Transverse colon (tissue), 4 donors: Measurements from ENCODE around the gene SCAMP4. TPM values are rescaled to one million over a fixed set of nuclear protein-coding genes. Genes with fewer than 3 reads are reported as not detected.

Experiments used
- DNase-seq: peaks from one replicate; pipeline ENCODE4 v3.0.0-alpha.2; 2019
- H3K27ac ChIP-seq, 4 donors: fragments of 200-600 bp; sonication (generic); 2 replicates each; pipeline ENCODE4 v1.5.1; 2016 to 2018; ENCODE audit warnings: inconsistent platforms in 4 of 4
- H3K27me3 ChIP-seq: fragments of 200-600 bp; sonication (generic); 2 replicates; pipeline ENCODE4 v1.5.1; 2017; ENCODE audit warnings: inconsistent platforms
- H3K36me3 ChIP-seq, 4 donors: fragments of 200-600 bp; sonication (generic); 2 replicates each; pipeline ENCODE4 v1.5.1; 2017 to 2019; ENCODE audit warnings: inconsistent platforms in 4 of 4
- H3K4me1 ChIP-seq, 4 donors: fragments of 200-600 bp; sonication (generic); 2 replicates each; pipeline ENCODE4 v1.5.1; 2017 to 2020; ENCODE audit warnings: inconsistent platforms in 4 of 4
- H3K4me3 ChIP-seq, 4 donors: fragments of 200-600 bp; sonication (generic); 1 replicate in 1 of 4; 2 replicates in 3 of 4; pipeline versions ENCODE4 v1.5.1 to v1.6.1; 2017 to 2019; ENCODE audit warnings: inconsistent platforms in 4 of 4
- H3K9me3 ChIP-seq, 2 donors: fragments of 200-600 bp; sonication (generic); 2 replicates each; pipeline ENCODE4 v1.5.1; 2017 to 2019; ENCODE audit warnings: inconsistent platforms in 2 of 2
- CTCF ChIP-seq, 5 experiments: fragments of 200-600 bp in 3 of 5; fragments of 450-650 bp in 2 of 5; sonication (generic) in 3 of 5; IDR thresholded peaks; 1 replicate in 2 of 5; 2 replicates in 3 of 5; pipeline ENCODE4 v1.5.1; 2016 to 2017; ENCODE audit warnings: antibody characterized with exemption in 5 of 5, inconsistent platforms in 3 of 5, mild to moderate bottlenecking in 2 of 5, moderate library complexity in 1 of 5
- EP300 ChIP-seq: sonication (generic); formaldehyde crosslinking; IDR thresholded peaks from one replicate; pipeline ENCODE4 v1.6.1; 2017; ENCODE audit warnings: antibody characterized with exemption, low read depth
- POLR2A ChIP-seq: fragments of 450-650 bp; IDR thresholded peaks from one replicate; pipeline ENCODE4 v1.6.1; 2016; ENCODE audit warnings: antibody characterized with exemption, mild to moderate bottlenecking, moderate library complexity
- POLR2AphosphoS5 ChIP-seq, 3 donors: sonication (generic); formaldehyde crosslinking; IDR thresholded peaks; one replicate each; pipeline ENCODE4 v1.6.1; 2016; ENCODE audit warnings: antibody characterized with exemption in 3 of 3
- WGBS, 2 donors: methylation state at CpG; one replicate each; pipeline ENCODE4 v1.1.5; 2018; ENCODE audit warnings: low coverage in 1 of 2; 5-methylcytosine and 5-hydroxymethylcytosine counted together
- in situ Hi-C, 4 donors: fragments of 200-750 bp; cut with MboI; loops; one replicate each; pipeline versions ENCODE4 v1.15.0 to v1.15.1; 2017; ENCODE audit warnings: low sequenced_read_pairs in 3 of 4, low pct_ligation_motif_present in 1 of 4, low pct_unique_long_range_greater_than_20kb in 1 of 4
- intact Hi-C: fragments of 100-400 bp; cut with DNase I; formaldehyde crosslinking; loops from one replicate; pipeline ENCODE4 v1.15.1; 2023; ENCODE audit warnings: low total_unique reads
- total RNA-seq, 4 donors: library from RNA; depleted of rRNA; stranded (reverse); fragments of >200 nt; gene quantifications; one replicate each; pipeline ENCODE4 v1.1.0, GENCODE V29; 2016

SCAMP4 gene
- total RNA-seq, 4 donors from 2014 or later, result 25.1 to 119 (median 86.6) TPM

- no peaks in the 10 kb centered on the region for H3K36me3 ChIP-seq
- in situ Hi-C loops, result no loop called here
- no peaks in the 10 kb centered on the region for H3K27me3 ChIP-seq
- H3K4me3 ChIP-seq, result no peak overlapping the region
- WGBS, 2 donors, result 82 to 93% methylated on average over 3 to 8 of the region's 8 CpGs
- H3K9me3 ChIP-seq, result no peaks in the 10 kb centered on the region
- no peak for TF ChIP-seq POLR2A
- TF ChIP-seq EP300, result no peak
- TF ChIP-seq POLR2AphosphoS5 (IDR thresholded peaks at IDR 0.05), result no peak
- no peak for TF ChIP-seq CTCF (IDR thresholded peaks at IDR 0.05)
- intact Hi-C loops, result no loop called here
- no peak overlapping the region for H3K27ac ChIP-seq
- DNase-seq, result no peak
- peaks cover 0 to 16% (median 13%) of the 10 kb centered on the region in 4 donors for H3K4me1 ChIP-seq
Measured at GRCh38 chr19:1932395-1932794, 27.2 kb downstream of the SCAMP4 start.

- Histone ChIP-seq H3K27ac (no peak overlapping the region), H3K4me1 (peaks cover 0 to 16% (median 13%) of the 10 kb centered on the region in 4 donors), H3K9me3 (no peaks in the 10 kb centered on the region), H3K27me3 (no peaks in the 10 kb centered on the region), H3K36me3 (no peaks in the 10 kb centered on the region), H3K4me3 (no peak overlapping the region)
- 20 to 74% methylated on average over 1 to 7 of the region's 7 CpGs for WGBS, 2 donors
- no peak for DNase-seq
- intact Hi-C loops, result no loop called here
- in situ Hi-C loops, result no loop called here
- TF ChIP-seq POLR2A (no peak), CTCF (IDR thresholded peaks at IDR 0.05) (no peak), POLR2AphosphoS5 (IDR thresholded peaks at IDR 0.05) (no peak), EP300 (no peak)
Measured at GRCh38 chr19:1933244-1933643, 28.0 kb downstream of the SCAMP4 start.

DNA sequence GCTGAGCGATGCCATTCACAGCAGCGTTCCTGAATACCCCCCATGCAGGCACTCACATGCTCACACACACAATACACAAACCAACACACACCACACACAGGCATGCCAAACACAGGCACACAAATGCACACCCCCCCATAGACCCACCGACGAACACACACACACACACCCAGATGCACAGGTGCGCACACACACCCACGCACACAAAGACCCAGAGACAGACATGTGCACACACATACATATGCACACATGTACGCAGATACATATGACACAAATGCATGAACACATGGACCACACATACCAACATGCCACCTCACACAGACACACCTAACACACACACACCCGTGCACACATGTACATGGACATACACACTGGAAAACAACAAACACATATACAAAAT lies 28.7 kb downstream of the SCAMP4 start:
- H3K4me3 ChIP-seq, result no peak overlapping the region
- H3K4me1 ChIP-seq, result peaks cover 0 to 14% (median 11%) of the 10 kb centered on the region in 4 donors
- WGBS, 2 donors, result 89 to 100% methylated on average over 1 to 8 of the region's 8 CpGs
- TF ChIP-seq CTCF (IDR thresholded peaks at IDR 0.05) (no peak), POLR2AphosphoS5 (IDR thresholded peaks at IDR 0.05) (no peak), EP300 (no peak), POLR2A (no peak)
- H3K27me3 ChIP-seq, result no peaks in the 10 kb centered on the region
- intact Hi-C loops, result no loop called here
- H3K36me3 ChIP-seq, result no peaks in the 10 kb centered on the region
- no peak for DNase-seq
- in situ Hi-C loops, result no loop called here
- H3K27ac ChIP-seq, result no peak overlapping the region
- no peaks in the 10 kb centered on the region for H3K9me3 ChIP-seq

DNA sequence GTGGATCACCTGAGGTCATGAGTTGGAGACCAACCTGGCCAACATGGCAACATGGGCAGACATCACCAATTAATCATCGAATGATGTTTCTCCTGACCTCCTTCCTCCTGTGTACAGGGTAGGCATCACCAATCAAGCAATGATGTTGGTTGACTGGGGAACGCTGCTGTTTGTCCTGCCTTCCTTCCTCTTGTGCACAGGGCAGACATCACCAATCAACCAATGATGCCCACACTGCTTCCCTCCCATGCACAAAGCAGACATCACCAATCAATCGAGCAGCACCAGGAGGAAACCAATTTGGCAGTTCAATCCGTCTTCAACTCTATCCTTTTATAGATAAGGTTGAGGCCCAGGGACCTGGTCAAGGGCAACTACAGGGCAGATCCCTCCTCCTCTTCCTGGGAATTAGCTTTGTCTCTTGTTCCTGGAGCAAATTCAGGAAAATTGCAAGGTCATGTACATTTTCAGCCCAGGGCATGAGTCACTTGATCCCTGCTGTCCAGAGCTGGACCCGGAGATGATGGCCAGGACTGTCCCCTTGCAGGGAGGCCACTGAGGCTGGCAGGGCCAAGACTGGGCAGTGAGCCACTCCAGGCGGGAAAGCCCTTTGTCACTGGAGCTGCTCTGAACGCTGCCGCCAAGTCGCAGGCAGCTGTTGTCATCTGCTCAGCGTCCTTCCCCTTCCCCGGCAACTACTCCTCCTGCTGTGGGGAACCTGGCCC lies 30.4 kb downstream of the SCAMP4 start:
- H3K27ac ChIP-seq, result no peak overlapping the region
- H3K4me1 ChIP-seq, result peaks cover 5 to 13% (median 10%) of the 10 kb centered on the region in 4 donors
- intact Hi-C loops (no loop called here), in situ Hi-C loops (no loop called here)
- no peaks in the 10 kb centered on the region for H3K36me3 ChIP-seq
- WGBS, 2 donors, result 52 to 87% methylated on average over 3 to 11 of the region's 11 CpGs
- TF ChIP-seq EP300 (no peak), POLR2AphosphoS5 (IDR thresholded peaks at IDR 0.05) (no peak), CTCF (IDR thresholded peaks at IDR 0.05) (no peak), POLR2A (no peak)
- no peak for DNase-seq
- no peak overlapping the region for H3K4me3 ChIP-seq
- no peaks in the 10 kb centered on the region for H3K9me3 ChIP-seq
- no peaks in the 10 kb centered on the region for H3K27me3 ChIP-seq
